ELF-1 (cell line): ENCODE measurements around the gene ZNHIT2.
A peak's percentile ranks its signal among the peaks of the same experiment; 100 is the strongest.

Experiments
- DNase-seq: peaks from one replicate; pipeline ENCODE4 v3.0.0-alpha.2; 2016; ENCODE audit warnings: low read depth, low spot score

ZNHIT2 gene

DNA sequence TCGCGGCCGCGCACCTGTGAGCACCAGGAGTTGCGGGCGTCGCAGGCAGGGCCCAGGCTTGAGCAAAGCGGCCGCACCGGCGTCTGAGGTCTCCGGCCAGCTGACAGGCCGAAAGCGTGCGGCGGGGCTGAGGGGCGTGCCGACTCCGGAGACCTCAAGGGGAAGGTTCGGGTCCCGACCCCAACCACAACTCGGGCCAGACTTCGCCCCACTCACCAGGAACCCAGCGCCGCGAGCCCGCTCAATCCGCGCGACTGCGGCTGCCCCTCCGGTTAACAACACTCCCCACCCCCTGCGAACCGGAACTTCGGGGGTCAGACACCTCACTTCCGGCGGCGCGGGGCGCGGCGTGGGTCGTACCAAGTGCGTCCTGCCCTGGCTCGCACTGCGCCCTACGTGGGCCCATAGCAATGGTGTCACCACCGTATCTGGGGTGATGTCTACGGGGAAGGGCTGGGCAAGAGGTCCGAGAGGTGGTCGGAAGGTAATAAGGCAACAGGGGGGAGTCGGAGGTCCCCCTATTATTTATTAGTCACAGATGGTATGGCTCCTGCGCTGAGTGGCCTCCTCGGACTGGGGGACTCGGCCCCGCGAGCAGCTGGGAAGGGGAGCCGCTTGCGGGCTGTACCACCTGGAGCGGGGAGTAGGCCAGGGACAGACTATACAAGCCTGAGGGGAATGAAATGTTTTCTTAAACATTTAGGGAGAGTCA, 16.9 kb upstream of the ZNHIT2 start, which contains the start of gene SYVN1:
TSS of gene SYVN1 (minus strand) at position 280 of the 712 bp plus-strand sequence. CDS start 918 bp downstream, outside the sequence.
- DNase-seq: peak; percentile 90

DNA sequence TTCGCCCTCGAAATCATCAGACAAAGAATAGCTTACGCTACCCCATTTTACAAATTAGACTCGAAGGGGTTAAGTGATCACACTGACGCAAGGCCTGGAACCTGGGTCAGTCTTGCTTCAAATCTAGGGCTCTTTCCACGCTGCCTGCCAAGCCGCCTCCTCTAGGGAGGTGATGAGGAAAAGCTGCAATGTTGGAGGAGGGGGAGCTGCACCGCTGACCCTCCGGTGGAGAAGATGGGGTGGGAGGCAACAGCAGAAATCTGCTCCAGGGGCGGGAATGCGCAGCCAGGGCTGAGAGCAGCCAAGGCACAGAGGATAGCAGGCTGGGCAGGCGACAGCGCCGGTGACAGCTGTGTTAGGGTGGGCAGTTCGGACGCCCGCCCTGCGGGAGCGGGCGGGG, 16.2 kb upstream of the ZNHIT2 start:
- DNase-seq: no peak

DNA sequence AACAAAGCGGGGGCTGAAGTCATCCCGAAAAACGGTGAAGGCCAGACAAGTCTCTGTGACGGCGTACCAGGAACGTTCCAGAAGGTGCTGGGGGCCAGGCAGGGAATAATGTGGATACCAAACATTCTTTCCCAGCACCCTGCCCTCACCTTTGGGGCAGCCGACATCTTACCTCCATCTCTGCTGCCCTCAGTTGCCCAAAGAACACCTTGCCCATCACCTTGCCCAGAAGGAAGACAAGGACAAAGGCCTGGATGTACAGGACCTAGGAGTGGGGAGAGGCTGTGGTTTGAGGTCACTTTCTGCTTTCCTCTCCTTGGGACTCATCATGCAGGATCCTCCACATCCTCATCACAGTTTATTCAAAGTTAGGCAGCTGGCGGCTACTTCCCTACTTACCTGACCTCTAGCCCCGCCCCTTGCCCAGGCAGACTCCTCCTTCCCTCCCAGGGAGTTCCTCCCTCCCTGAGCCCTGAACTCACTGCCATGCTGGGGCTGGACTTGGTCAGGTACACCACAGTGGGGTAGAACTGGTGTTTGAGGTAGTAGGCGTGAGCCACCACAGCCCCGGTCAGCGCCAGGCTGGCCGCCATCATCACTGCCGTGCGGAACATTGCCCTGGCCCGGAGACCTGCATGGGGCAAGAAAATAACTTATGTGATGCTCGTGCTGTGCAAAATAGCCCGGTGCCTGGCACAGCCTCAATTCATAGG, 15.6 kb upstream of the ZNHIT2 start:
- peak; percentile 67 for DNase-seq

DNA sequence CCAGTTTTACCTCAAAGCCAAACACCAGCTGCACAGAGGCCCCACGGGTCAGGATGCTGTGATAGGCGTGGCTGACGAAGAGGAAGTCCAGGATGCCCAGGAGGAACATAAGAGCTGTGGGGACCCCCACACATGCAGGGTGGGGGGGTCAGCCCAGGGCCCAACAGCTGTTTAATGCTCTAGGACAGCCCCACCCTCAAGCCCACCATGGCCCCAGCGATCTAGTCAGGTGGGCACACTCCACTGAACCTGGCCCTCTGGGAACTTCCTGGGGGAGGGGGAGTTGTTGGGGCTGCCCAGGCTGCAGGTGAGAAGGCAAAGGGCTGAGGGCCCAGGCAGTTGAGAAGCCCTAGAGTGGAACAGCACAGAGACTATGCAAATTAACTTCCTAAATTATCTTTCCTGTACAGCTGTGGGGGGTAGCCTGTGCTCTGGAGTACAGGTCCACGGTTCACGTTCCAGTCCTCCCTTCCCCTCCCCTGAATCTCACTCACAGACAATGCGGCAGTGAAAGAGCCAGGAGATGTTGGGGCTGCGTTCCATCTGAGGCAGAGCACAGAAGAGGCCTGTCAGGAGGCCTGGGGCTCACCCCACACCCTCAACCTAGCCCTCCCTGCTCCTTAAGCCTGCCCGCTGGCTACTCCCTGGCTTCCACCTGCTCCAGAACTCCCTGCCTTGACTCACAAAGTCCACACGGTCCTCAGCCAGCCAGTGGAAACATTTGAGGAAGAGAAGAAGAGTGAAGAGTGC, 14.9 kb upstream of the ZNHIT2 start:
- no peak for DNase-seq

DNA sequence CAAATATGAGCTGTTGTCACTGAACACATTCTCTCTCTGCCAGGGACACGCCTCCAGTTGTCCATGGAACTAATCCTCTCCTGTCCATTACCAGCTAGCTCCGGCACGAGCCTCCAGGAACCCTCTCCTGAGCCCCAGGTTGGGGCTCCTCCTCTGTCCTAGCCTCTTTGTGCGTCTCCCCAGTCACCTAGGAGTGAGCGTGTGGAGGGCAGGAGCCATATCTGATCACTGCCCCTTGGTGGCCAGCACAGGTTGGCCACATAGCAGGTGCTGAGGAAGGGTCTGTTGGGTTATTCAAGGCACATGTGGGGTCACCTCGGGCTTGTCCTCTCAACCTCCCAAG, 14.4 kb upstream of the ZNHIT2 start:
- no peak for DNase-seq

DNA sequence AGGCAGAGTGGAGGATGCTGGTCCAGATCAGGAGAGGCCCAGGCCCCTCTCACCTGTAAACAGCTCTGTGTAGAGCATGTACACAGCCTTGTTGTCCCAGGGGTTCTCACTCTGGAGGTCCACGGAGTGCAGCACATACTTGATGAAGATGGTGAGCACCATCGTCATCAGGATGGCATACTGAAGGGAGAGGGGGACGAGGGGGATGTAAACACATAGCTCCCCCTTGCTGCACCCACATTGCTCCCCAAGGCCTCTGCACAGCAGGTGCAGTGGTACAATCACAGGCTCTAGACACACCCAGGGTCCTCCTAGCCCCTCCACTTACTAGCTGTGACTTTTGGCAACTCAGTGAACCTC, 13.9 kb upstream of the ZNHIT2 start:
- DNase-seq: no peak

DNA sequence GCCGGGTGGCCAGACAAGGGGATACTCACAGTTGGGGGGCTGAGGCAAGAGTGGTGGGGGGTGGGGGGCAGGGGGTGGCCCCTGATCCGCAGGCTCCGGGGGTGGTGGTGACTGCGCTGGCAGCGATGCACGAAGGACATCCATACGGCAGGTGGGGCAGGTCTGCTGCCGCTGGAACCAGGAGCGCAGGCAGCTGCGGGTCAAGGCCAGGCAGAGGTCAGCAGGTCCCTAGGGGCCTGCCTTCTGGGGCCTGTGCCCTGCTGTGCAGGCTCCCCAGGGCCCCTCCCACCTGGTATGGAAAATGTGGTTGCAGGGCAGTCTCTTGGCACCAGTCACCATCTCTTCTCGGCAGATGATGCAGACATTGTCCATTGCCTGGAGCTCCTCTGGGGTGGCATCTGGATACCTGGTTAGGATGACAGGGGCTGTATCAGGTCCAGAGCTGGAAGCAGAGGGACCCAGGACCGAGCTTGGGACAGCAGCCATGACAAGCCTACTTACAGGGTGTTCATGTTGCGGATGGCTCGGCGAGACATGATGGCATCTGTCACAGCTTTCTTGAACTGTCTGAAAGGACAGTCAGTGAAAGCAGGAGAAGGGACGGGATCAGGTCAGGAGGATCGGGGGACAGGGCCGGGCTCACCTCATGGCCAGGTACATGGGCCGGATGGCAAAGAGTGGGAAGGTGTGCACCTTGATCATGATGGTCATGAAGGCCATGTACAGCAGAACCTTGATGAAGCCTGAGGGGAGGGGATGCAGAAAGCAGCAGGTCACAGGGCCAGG, 13.3 kb upstream of the ZNHIT2 start:
- no peak for DNase-seq

DNA sequence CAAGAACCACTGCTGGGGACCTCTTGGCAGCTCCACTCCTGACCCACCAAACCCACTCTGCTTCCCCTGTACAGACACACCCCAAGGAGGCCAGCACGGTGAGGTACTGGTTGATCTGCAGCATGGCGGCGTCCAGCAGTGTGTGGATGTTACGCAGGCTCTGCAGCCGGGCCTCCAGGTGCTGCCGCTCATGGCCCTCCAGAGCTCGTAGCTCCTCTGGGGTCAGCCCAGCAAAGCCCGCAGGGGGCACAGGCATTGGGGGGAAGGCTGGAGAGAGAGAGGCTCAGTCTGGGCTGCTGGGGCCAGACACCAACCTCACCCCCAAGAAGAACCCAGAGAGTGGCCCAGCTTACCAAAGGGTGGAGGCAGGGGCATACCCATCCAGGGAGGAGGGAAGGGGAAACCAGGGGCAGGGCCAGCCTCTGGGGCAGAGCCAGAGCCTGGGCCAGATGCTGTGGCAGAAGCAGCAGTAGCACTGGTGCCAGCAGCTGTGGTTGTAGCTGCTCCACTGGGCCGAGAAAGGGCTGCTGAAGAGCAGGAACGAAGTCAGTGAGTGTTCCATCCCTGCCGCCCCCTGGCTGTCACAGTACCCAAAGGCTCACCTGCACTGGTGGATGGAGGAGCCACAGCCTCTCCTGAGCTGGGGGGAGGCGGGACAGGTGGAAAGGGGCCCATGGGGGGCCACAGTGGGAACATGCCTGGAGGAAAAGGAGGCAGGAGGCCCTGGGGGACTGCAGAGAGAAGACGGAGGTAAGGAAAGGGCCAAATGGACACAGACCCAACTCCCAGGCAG, 12.3 kb upstream of the ZNHIT2 start:
- DNase-seq: no peak

DNA sequence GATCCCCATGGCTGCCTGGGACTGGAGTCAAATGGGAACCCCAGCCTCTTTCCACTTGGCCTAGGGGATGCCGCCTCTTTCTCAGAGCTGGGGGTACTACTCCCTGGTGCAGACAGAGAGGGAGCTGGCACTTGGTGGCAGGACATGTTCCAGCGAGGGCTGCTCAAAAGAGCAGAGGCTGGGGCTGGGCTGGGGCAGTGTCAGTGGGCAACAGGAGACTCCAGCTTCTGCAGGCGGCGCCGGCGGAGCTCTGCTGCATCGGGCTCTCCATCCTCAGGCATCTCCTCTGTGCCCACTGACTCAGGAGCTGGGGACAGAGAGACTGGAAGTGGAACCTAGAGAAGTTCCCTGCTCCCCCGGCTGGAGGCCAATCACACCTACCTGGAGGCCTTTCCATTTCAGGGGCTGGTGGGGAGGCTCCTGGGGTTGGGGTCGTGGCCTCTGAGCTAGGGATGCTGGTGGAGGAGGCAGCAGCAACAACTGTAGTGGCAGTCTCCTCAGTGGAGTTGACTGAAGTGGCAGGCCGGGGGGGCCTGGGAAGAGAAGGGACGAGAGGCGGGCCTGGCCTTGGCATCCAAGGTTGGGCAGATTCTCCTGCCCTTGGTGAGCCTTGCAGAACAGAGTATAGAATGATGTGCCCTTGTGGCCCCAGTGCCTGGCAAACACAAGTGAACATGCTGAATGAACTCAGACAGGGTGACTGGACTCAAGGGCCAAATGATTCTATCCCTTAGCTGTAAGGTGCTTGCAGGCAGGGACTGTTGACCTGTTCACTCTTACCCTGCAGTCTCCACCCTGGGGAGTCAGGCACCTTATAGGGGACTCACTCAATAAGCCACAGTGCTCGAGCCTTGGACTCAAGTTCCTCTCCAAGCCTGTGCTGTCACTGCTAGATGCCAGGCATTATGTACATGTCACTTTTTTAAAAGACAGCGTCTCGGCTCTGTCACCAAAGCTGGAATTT, 11.0 kb upstream of the ZNHIT2 start:
- no peak for DNase-seq

DNA sequence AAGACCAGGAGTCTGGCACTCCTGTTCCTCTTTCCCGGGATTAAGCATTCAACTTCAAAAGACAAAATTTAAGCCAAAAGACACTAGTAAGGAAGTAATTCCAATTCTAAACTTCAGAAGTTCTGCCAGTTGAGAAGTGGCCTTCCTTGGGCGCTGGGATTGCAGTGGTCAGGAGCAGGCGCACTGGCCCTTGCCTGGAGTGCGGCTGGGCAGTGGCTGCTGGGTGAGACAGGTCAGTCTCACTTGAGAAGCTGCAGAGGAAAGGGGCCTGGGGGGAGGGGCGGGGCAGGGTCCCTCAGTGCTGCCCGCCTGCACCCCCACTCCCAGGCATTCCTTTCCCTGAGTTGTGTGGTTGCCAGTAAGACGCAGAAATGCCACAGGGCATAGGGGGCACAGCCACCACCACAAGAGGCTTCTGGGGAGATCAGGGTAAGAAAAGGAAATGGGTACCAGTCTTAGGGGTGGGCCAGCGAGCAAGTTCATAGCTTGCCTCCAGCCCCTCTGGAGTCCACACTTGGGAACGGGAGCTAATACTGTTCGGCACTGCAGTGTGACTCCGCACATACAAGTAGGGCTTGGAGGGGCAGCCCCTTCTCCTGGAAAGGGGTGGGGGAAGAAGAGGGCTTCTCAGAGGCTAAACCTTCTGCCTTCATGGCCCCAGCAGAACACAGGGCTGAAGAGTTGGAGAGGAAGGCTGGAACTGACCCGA, 10.1 kb upstream of the ZNHIT2 start:
- no peak for DNase-seq

DNA sequence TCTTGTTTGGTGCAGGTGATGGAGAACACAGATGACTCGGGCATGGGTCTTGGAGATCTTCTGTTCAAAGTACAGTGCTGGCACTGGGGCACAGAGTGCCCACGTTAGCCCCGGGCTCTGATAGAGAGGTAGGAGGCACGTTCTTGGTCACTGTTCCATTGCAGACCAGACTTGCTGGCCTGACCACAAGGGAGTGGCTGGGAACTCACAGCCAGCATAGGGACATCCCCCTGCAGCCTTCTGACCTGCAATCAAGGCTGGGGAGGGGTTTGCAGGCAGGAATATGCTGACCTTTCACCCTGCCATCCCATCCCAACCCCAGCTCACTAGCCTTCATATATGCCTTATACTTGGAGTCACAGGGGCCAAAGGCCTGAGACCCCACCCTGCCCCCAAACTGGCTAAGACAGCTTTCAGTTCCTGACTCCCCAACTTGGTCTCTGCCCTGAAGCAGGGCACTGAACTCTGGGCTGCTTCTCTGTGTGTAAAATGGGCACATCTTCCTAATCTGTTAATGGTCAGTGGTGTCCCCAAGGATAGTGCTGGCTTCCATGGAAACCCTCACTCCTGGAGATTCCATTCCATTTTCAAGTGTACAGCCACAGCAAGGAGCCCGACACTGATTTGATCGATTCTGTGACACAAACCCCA, 9.2 kb upstream of the ZNHIT2 start:
- no peak for DNase-seq

DNA sequence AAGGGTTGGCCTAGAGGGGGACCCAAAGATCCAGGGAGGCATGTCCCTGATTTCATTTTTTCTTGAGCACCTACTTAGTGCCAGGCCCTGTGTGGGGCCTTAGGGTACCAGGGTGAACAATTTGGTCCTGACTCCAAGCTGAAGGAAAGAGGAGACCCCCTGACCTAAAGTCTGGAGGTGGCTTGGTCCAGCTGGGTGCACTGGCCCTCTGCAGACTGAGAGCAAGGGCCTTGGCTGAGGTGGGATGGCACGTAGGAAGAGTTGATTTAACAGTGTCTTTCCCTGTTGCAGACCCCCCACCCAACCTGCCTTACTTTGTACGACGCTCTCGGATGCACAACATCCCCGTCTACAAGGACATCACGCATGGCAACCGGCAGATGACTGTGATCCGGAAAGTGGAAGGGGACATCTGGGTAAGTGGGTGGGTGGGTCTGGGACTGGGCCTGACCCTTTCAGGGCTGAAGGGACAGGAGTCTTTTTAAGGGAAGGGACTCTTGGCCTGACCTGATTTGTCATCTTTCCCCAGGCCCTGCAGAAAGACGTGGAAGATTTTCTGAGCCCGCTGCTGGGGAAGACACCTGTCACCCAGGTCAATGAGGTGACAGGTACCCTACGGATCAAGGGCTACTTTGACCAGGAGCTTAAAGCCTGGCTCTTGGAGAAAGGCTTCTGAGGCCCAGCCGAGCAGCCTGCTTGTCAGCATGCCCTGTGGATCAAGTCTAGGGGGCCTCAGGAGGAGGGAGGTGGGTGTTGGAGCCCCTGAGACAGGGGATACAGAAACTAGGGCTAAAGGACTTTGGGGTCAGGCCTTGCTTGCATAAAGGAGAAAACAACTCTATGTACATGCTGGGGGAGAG, 7.9 kb upstream of the ZNHIT2 start:
- no peak for DNase-seq

DNA sequence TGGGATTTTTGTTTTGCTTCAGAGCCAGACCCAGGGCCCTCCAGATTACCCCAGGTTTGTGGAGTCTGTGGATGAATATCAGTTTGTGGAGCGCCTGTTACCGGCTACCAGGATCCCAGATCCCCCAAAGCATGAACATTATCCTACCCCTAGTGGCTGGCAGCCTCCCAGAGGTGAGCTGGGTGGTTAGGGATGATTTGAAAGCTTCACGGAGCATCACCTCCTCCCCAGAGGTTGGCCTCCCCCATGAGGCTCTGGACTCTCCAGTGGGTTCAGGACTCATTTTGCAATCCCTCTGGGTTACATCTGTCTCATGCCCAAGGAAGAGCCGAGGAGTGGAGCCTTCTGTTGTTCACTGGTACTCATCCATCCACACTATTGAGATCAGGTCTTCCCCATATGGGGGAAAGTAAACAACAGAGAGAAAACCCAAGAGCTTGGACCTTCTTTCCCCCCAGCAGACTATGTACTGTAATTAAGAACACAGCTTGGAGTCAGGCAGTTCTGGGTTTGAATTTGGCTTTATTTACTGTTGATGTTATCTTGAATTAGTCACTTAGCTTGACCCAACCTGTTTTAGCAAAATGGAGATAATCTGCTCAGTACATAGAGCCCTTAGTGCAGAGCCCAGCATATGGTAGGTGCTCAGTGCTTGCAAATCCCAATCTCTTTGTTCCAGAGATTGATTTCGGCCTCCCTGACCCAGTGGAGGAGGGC, 7.1 kb upstream of the ZNHIT2 start:
- DNase-seq: no peak

DNA sequence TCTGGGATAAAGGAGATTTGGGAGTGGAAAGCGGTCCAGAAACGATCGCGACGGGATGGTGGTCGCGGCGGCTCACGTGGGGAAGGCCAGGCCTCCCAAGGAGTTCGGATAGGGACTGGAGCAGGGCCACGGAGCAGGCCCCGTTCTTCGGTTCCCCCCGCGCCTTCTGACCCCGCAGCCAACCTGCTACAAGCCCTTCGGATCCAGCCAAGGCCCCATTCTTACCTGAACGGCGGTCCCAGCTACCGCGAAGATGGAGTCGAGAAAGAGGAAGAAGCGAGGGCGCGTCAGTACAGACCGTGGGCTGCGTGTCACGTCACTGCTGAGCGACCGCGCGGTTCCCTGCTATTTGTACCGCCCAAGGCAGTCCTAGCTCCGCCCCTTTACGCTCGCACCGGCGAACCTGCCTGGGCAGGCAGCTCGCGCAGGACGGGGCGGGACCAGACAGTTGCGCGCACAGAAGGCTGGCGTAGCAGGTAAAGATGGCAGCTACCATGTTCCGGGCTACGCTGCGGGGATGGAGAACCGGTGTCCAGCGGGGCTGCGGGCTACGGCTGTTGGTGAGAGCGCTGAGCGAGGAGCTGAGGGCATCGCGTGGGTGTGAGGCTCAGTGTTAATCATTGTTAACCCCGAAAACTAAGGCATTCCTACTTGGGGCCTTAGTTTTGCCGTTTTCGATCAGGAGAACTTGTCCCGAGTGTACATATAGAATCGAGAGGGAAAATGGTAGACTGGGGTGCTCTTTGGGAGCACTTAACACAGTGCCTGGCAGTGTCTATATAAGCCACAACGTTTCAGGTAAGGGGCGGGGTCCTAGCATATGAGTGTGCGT, 4.6 kb upstream of the ZNHIT2 start, which contains the start of the genes FAU and MRPL49:
TSS of gene FAU (minus strand) at position 270 of the 832 bp plus-strand sequence. CDS start 321 bp downstream, outside the sequence.
TSS of gene MRPL49 (plus strand) at position 457 of the 832 bp plus-strand sequence. CDS start at position 483, 26 bp downstream.
- DNase-seq: peak; percentile 98

DNA sequence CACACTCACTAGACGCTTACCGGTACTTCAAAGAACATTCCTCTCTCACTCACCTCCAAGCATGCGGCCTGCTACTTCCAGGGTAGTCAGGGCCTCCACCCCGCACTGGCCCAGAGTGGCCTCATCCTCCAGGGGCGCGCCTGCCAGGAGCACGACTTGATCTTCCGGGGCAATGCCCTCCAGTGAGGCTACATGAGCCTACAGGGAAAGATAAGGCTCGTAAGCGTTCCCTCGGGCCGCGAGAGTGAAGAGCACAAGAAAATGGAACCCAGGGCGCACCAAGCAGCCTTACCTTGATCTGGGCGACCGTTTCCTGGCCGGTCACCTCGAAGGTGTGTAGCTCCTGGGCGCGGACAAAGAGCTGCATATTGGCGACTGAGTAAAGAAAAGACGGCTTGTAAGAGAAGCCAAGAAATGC, 4.0 kb upstream of the ZNHIT2 start:
- peak; percentile 38 for DNase-seq

DNA sequence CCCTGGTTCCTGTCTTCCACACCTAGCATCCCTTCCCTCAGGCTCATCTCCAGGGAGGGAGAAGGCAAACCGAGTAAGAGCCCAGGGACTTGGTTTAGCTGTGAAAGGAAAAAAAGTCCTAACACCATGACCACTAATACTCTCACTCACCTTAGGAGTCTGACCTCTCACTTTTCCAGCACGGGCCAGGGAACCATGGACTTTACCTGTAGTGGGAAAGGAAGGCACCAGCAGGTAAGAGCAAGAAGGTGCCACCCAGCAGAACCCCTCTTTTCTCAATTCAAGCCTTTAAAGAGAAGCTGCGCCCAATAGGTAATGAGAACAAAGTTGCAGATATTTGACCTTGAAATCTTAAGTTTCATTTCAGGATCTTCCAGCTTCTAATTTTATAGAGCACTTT, 3.3 kb upstream of the ZNHIT2 start:
- DNase-seq: no peak
